GM12873 (cell line): Measurements from ENCODE around the gene DLK2.

Experiments
- TF ChIP-seq, protein P1 (sequence below): IDR thresholded peaks from 2 replicates; pipeline ENCODE4 v1.5.1; 2012; ENCODE audit warnings: low read depth, mild to moderate bottlenecking, moderate library complexity, low read length, control low read depth; ENCODE audit not compliant: insufficient read depth; ENCODE audit errors: missing control alignments

Gene DLK2

DNA sequence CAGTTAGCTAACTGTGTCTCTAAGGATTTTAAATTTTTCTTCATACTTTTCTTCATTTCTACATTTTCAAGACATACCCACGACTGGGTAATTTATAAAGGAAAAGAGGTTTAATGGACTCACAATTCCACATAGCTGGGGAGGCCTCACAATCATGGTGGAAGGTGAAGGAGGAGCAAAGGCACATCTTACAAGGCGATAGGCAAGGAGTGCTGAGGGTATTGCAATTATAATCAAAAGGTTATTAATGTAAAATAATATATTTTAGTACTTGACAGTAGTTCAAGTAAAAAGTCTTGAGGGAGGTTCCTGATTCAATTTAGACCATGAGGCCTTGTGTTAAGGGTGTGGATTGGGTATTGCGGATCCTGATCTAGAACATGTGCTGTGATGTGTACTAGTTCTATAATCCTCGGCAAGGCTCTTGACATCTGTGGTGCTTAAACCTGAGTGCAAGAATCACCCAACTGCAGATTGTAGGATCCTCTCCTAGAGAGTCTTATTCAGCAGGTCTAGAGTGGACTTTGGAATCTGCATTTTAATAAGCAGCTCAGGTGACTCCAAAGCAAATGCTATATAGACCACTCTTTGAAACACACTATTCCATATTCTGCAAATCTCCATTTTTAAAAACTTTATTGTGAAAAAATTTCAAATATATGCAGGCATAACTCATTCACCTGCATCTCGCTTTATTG lies 35.2 kb downstream of the DLK2 start:
- TF ChIP-seq, protein P1, sequence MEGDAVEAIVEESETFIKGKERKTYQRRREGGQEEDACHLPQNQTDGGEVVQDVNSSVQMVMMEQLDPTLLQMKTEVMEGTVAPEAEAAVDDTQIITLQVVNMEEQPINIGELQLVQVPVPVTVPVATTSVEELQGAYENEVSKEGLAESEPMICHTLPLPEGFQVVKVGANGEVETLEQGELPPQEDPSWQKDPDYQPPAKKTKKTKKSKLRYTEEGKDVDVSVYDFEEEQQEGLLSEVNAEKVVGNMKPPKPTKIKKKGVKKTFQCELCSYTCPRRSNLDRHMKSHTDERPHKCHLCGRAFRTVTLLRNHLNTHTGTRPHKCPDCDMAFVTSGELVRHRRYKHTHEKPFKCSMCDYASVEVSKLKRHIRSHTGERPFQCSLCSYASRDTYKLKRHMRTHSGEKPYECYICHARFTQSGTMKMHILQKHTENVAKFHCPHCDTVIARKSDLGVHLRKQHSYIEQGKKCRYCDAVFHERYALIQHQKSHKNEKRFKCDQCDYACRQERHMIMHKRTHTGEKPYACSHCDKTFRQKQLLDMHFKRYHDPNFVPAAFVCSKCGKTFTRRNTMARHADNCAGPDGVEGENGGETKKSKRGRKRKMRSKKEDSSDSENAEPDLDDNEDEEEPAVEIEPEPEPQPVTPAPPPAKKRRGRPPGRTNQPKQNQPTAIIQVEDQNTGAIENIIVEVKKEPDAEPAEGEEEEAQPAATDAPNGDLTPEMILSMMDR = no peak

DNA sequence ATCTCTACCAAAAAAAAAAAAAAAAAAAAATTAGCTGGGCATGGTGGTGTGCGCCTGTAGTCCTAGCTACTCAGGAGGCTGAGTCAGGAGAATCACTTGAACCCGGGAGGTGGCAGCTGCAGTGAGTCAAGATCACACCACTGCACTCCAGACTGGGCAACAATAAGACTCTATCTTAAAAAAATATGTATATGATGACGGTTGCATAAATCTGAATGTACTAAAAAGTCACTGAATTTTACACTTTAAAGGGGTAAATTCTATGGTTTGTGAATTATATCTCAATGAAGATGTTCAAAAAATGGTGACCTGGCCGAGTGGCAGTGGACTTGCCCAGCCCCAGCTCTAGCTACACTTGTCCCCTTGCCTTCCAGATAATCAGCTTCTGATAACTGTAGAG lies 38.4 kb downstream of the DLK2 start:
- TF ChIP-seq, protein P1 = no peak

DNA sequence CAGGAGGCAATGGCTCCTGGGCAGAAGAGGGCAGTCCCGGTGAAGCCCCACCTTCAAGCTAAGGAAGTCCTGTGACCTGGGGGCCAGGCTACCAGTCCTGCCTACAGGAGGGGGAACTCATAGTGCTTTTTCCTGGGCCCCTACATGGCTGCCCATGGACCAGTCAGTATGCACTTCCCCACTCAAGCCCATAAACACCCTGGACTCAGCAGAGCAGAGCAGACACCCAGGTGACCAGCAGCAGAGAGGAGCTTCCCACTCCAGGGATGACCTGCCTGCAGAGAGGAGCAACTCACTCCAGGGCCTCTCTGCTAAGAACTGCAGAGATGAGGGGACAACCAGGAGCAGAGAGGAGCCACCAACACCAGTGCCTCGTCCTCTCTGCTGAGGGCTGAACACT lies 42.3 kb downstream of the DLK2 start:
- TF ChIP-seq, protein P1 = no peak

DNA sequence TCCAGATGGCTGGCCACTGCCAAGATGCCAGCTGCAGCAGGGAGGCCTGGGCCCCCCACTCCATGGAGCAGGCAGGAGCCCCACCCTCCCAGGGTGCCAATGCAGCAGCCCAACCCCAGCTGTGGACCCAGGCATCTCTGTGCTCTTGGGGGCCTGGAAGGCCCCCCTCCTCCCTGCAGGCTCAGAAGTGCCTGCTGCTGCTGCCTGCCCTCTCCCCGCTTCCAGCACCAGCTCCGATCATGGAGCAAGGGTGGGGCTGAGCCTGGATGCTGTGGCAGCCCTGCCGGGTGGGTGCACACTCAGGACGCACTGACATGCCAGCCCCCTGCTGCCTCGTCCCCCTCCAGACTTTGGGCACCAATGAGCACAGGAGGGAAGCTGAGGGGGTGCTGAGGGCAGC lies 42.8 kb downstream of the DLK2 start:
- TF ChIP-seq, protein P1 = no peak

DNA sequence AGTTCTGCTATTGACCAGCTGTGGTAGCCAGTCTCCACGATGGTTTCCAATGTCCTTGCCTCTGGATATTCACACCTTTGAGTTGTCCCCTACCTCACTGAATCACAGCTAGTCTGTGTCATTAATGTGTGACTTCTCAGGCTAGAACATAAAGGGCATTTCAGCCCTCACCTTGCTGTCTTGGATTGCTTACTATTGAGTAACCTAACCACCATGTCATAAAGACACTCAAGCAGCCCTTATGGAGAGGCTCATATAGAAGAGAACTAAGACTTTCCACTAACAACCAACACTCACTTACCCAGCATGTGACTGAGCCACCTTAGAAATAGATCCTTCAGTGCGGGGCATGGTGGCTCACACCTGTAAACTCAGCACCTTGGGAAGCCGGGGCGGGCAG lies 47.1 kb downstream of the DLK2 start:
- TF ChIP-seq, protein P1 = no peak

DNA sequence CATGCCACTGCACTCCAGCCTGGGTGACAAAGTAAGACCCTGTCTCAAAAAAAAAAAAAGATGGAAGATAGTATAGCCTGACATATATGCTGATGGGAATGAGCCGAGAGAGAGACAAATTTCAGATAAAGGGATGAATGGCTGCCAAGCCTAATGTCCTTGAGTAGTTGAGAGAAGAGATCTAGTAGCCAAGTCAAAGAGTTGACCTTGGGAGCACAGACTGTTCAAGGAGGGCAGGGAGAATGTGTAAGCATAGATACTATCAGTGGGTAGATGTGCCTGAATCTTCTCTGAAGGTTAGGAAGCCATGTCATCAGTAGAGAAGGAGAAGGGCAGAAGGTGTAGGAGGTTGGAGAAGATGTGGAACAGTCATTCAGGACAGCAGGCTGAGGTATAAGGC lies 48.1 kb downstream of the DLK2 start:
- TF ChIP-seq, protein P1 = no peak

DNA sequence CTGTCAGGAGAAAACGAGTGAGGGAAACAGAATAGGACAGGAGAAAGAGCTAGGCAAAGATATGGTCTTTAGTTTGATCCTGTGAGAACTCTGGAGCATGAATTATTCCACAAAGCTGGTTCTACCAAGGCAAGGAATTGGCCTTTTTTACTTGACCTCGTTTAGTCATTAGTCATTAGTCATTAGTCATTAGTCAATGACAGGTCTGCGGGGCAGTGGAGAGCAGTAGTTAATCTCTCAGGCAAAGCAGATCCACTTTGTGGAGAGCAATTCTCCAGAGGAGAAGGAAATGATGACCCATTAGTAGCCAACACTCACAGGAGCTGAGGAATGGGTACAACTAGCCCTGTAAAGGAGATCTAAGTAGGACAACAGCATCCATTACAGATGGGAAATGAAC lies 50.0 kb downstream of the DLK2 start:
- TF ChIP-seq, protein P1 = no peak
